Neural progenitor cell (in vitro differentiated cells): ENCODE data around the gene URI1.

Experiments used
- EZH2 ChIP-seq: fragments of 200-600 bp; sonication (generic); IDR thresholded peaks from 2 replicates; pipeline ENCODE4 v1.6.1; 2017; ENCODE audit warnings: antibody characterized with exemption, mild to moderate bottlenecking, moderate library complexity
- TF ChIP-seq, protein P1 (sequence below): fragments of 200-600 bp; sonication (generic); IDR thresholded peaks from 2 replicates; pipeline ENCODE4 v1.5.1; 2017; ENCODE audit warnings: antibody characterized with exemption, mild to moderate bottlenecking

DNA sequence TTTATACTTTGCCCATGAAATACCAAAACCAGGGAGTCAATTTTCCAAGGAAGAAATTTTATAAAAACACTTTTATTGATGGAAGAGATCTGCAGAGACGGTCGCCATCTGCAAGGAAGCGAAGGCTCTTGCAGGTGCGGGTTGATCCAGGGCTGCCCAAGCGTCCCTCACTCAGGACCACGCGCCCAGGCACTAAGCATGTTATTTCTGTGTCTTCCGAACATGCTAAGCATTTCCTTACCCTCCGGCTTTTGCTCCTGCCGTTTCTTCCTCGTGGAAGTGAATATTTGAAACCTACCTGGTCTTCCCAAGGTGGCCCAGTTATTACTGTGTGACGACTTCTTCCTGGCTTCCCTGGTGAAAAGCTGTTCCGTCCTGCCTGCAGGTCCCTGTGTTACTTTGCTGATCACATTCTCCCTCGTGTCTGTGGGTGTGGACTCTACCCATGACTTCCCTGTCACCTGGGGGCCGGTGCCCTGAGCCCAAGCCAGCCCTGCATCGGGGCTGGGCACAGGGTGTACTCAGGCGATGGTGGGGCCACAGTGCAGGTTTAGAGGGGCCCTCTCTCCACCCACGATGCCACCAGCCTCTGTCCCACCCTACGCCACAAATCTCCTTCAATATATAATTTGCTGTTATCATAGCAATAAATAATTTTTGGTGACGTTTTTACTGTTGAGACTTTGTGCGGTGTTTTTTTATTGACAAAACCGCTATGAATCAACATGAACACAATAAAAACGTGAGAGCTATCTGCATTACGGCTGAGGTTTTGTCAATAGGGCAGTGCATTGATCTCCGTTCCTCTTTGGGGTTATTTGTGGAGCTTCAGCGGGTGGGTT, 119.4 kb downstream of the URI1 start:
- TF ChIP-seq, protein P1, sequence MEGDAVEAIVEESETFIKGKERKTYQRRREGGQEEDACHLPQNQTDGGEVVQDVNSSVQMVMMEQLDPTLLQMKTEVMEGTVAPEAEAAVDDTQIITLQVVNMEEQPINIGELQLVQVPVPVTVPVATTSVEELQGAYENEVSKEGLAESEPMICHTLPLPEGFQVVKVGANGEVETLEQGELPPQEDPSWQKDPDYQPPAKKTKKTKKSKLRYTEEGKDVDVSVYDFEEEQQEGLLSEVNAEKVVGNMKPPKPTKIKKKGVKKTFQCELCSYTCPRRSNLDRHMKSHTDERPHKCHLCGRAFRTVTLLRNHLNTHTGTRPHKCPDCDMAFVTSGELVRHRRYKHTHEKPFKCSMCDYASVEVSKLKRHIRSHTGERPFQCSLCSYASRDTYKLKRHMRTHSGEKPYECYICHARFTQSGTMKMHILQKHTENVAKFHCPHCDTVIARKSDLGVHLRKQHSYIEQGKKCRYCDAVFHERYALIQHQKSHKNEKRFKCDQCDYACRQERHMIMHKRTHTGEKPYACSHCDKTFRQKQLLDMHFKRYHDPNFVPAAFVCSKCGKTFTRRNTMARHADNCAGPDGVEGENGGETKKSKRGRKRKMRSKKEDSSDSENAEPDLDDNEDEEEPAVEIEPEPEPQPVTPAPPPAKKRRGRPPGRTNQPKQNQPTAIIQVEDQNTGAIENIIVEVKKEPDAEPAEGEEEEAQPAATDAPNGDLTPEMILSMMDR: no peak
- no peak for TF ChIP-seq EZH2
